CD4-positive, alpha-beta T cell treated with Interleukin-6 for 4 hours (primary cell): Measurements from ENCODE around the gene VIPAS39.

Experiments
- DNase-seq: peaks from one replicate; pipeline ENCODE4 v3.0.0-alpha.2; 2020; ENCODE audit warnings: mixed read lengths

VIPAS39 gene

GRCh38 chr14:77390188-77390587, 67.2 kb downstream of the VIPAS39 start:
- DNase-seq, result no peak

GRCh38 chr14:77378701-77379100, 78.7 kb downstream of the VIPAS39 start:
- DNase-seq, result no peak

- no peak for DNase-seq
Measured at GRCh38 chr14:77377502-77377844, 79.9 kb downstream of the VIPAS39 start.

GRCh38 chr14:77376771-77377501, 80.5 kb downstream of the VIPAS39 start, which contains the start of the genes SAMD15 and TMED8:
Gene SAMD15 (plus strand): TSS chr14:77377379. CDS start chr14:77377419, 40 bp downstream.
Gene TMED8 (minus strand): TSS chr14:77377094. CDS start chr14:77377053, 41 bp downstream.
- peak; percentile 82 for DNase-seq
